A549 (cell line): ENCODE data around the gene PMFBP1. TPM values are rescaled to one million over a fixed set of nuclear protein-coding genes. Genes with fewer than 3 reads are reported as not detected.
A peak's percentile ranks its signal among the peaks of the same experiment; 100 is the strongest.

Source experiments
- ATAC-seq, 2 experiments: fragments of 200-7000 bp in 1 of 2; fragments of >200 bp in 1 of 2; cut with Nextera tagmentation in 1 of 2; cut with Tn5 transposase in 1 of 2; 3 replicates each; pipeline versions ENCODE4 v1.8.0 to v1.9.1; 2018 to 2020; ENCODE audit warnings: mild to moderate bottlenecking in 1 of 2, moderate library complexity in 1 of 2
- CTCF ChIA-PET: fragments of 300-600 bp; sonication (Branson Sonifier 250); formaldehyde crosslinking; extraction: SDS; loops from one replicate; lab custom pipeline; 2021; ENCODE audit warnings: antibody characterized with exemption, inconsistent platforms; lab: Yijun Ruan, JAX
- POLR2A ChIA-PET: fragments of 350-600 bp; formaldehyde crosslinking; extraction: SDS; loops from one replicate; lab custom pipeline; 2021; ENCODE audit warnings: antibody characterized with exemption, inconsistent platforms; lab: Yijun Ruan, JAX
- DNase-seq, 2 experiments: peaks; one replicate each; pipeline versions ENCODE4 v3.0.0 to v3.0.0-alpha.2; 2011 to 2016; ENCODE audit warnings: low read depth in 1 of 2, low spot score in 1 of 2
- FAIRE-seq: peaks from 2 replicates; lab custom pipeline; 2011; peaks lifted over from hg19 to GRCh38; lab: Jason Lieb, UNC
- H3K27ac ChIP-seq, 2 experiments: fragments of >200 bp; sonication (Bioruptor Twin); formaldehyde crosslinking; 3 replicates each; pipeline ENCODE4 v1.5.1; 2016 to 2017
- H3K4me1 ChIP-seq: fragments of >200 bp; sonication (Bioruptor Twin); formaldehyde crosslinking; 3 replicates; pipeline ENCODE4 v1.6.1; 2016
- H3K4me2 ChIP-seq: fragments of >200 bp; sonication (Bioruptor Twin); formaldehyde crosslinking; 3 replicates; pipeline ENCODE4 v1.6.1; 2016
- H3K4me3 ChIP-seq: fragments of >200 bp; sonication (Bioruptor Twin); formaldehyde crosslinking; 3 replicates; pipeline ENCODE4 v1.5.1; 2016
- H3K9me3 ChIP-seq: fragments of >200 bp; sonication (Bioruptor Twin); formaldehyde crosslinking; 3 replicates; pipeline ENCODE4 v1.6.1; 2016
- BHLHE40 ChIP-seq: IDR thresholded peaks from 2 replicates; pipeline ENCODE4 v1.6.1; 2012; ENCODE audit warnings: low read depth, low read length, inconsistent platforms
- CBX2 ChIP-seq: fragments of 200-600 bp; sonication (generic); IDR thresholded peaks from 2 replicates; pipeline ENCODE4 v1.6.1; 2016; ENCODE audit warnings: low read depth, mild to moderate bottlenecking, borderline replicate concordance
- CBX8 ChIP-seq: fragments of 200-600 bp; sonication (generic); IDR thresholded peaks from 2 replicates; pipeline ENCODE4 v1.6.1; 2016
- CHD2 ChIP-seq: fragments of 150-350 bp; IDR thresholded peaks from 2 replicates; pipeline ENCODE4 v1.6.1; 2014; ENCODE audit warnings: low read length; ENCODE audit not compliant: partially characterized antibody
- CTCF ChIP-seq: fragments of >200 bp; sonication (Bioruptor Twin); formaldehyde crosslinking; IDR thresholded peaks from 3 replicates; pipeline ENCODE4 v1.5.1; 2016
- EHMT2 ChIP-seq: fragments of 200-600 bp; sonication (generic); IDR thresholded peaks from 2 replicates; pipeline ENCODE4 v1.6.1; 2016; ENCODE audit warnings: antibody characterized with exemption, low read depth, mild to moderate bottlenecking, moderate library complexity
- ELK1 ChIP-seq: fragments of 150-350 bp; IDR thresholded peaks from 2 replicates; pipeline ENCODE4 v1.6.1; 2014; ENCODE audit warnings: low read depth, mild to moderate bottlenecking, low read length
- EP300 ChIP-seq, 2 experiments: fragments of >200 bp; sonication (Bioruptor Twin); formaldehyde crosslinking; IDR thresholded peaks; 2 replicates in 1 of 2; 3 replicates in 1 of 2; pipeline ENCODE4 v1.6.1; 2016 to 2017
- ESRRA ChIP-seq: fragments of 150-350 bp; IDR thresholded peaks from 2 replicates; pipeline ENCODE4 v1.6.1; 2014; ENCODE audit warnings: mild to moderate bottlenecking, low read length, borderline replicate concordance
- FOXS1 ChIP-seq: fragments of 250-450 bp; sonication (Bioruptor Pico); IDR thresholded peaks from 2 replicates; pipeline ENCODE4 v1.5.0; 2020; ENCODE audit warnings: mild to moderate bottlenecking, moderate library complexity
- HDAC2 ChIP-seq: fragments of 200-600 bp; sonication (generic); IDR thresholded peaks from 2 replicates; pipeline ENCODE4 v1.6.1; 2016
- HES2 ChIP-seq: fragments of >200 bp; sonication (Bioruptor Twin); formaldehyde crosslinking; IDR thresholded peaks from 2 replicates; pipeline ENCODE4 v1.6.1; 2016
- HOXA7 ChIP-seq: fragments of 250-450 bp; sonication (Bioruptor Pico); IDR thresholded peaks from 2 replicates; pipeline ENCODE4 v1.5.0; 2020; ENCODE audit warnings: mild to moderate bottlenecking, moderate library complexity
- HOXB13 ChIP-seq: fragments of 250-450 bp; sonication (Bioruptor Pico); IDR thresholded peaks from 2 replicates; pipeline ENCODE4 v1.5.0; 2020; ENCODE audit warnings: low read depth, mild to moderate bottlenecking, moderate library complexity
- HOXB5 ChIP-seq: fragments of 250-450 bp; sonication (Bioruptor Pico); IDR thresholded peaks from 2 replicates; pipeline ENCODE4 v1.5.0; 2020; ENCODE audit warnings: mild to moderate bottlenecking, moderate library complexity
- JUN ChIP-seq, 2 experiments: fragments of >200 bp; sonication (Bioruptor Twin); formaldehyde crosslinking; IDR thresholded peaks; 2 replicates in 1 of 2; 3 replicates in 1 of 2; pipeline ENCODE4 v1.6.1; 2016 to 2017
- KDM5A ChIP-seq: fragments of 200-600 bp; sonication (generic); IDR thresholded peaks from 2 replicates; pipeline ENCODE4 v1.6.1; 2016; ENCODE audit warnings: antibody characterized with exemption, mild to moderate bottlenecking
- MAX ChIP-seq: IDR thresholded peaks from 2 replicates; pipeline ENCODE4 v1.6.1; 2012
- NPAS2 ChIP-seq: fragments of 250-450 bp; sonication (Bioruptor Pico); IDR thresholded peaks from 2 replicates; pipeline ENCODE4 v1.8.0; 2022; ENCODE audit warnings: mild to moderate bottlenecking, moderate library complexity, borderline replicate concordance
- PHF8 ChIP-seq: fragments of 200-600 bp; sonication (generic); IDR thresholded peaks from 2 replicates; pipeline ENCODE4 v1.6.1; 2016; ENCODE audit warnings: low read depth, mild to moderate bottlenecking, antibody characterized with exemption, moderate library complexity, borderline replicate concordance
- REST ChIP-seq: fragments of 200-600 bp; sonication (generic); IDR thresholded peaks from 2 replicates; pipeline ENCODE4 v1.6.1; 2016; ENCODE audit warnings: antibody characterized with exemption, mild to moderate bottlenecking, moderate library complexity
- SREBF2 ChIP-seq: fragments of 450-650 bp; IDR thresholded peaks from 2 replicates; pipeline ENCODE4 v1.6.1; 2014; ENCODE audit warnings: mild to moderate bottlenecking, moderate library complexity
- TFCP2L1 ChIP-seq: fragments of 250-450 bp; sonication (Bioruptor Pico); IDR thresholded peaks from 2 replicates; pipeline ENCODE4 v1.5.0; 2021; ENCODE audit warnings: mild to moderate bottlenecking
- USF2 ChIP-seq: fragments of 450-650 bp; IDR thresholded peaks from 2 replicates; pipeline ENCODE4 v1.6.1; 2014; ENCODE audit warnings: antibody characterized with exemption
- ZC3H11A ChIP-seq: fragments of 450-650 bp; IDR thresholded peaks from 2 replicates; pipeline ENCODE4 v1.6.1; 2014; ENCODE audit warnings: antibody characterized with exemption, mild to moderate bottlenecking
- WGBS: methylation state at CpG from one replicate; pipeline ENCODE4 v1.1.6; 2017; ENCODE audit errors: missing lambda C conversion rate; 5-methylcytosine and 5-hydroxymethylcytosine counted together
- polyA plus RNA-seq, 4 experiments: library from polyadenylated mRNA; depleted of rRNA in 3 of 4; stranded (reverse); fragments of >200 nt; fragmentation: RNase III in 1 of 4; extraction: RNeasy Plus Mini Kit Qiagen cat#74134 plus additional on column Dnase treatment in 1 of 4; gene quantifications; 2 replicates in 3 of 4; 3 replicates in 1 of 4; pipeline ENCODE4 v1.2.3, GENCODE V29; 2011 to 2017

The PMFBP1 gene
- polyA plus RNA-seq, 2 of the 4 experiments (the other 2 are of a cell fraction), result 0.05 to 0.22 TPM

- Histone ChIP-seq H3K9me3 (no peaks in the 10 kb centered on the region), H3K4me2 (no peak overlapping the region), H3K4me3 (no peak overlapping the region), H3K27ac (no peak overlapping the region), H3K4me1 (no peaks in the 10 kb centered on the region)
- 0 out of 6 replicates have a peak, but pooled peaks of 1 of the 2 experiments have one; percentile 32 for ATAC-seq
- 49% methylated on average over 8 of the region's 8 CpGs for WGBS
- POLR2A ChIA-PET, result no interaction called here
- TF ChIP-seq TFCP2L1 (CRISPR knock-in tag) (no peak), ZC3H11A (no peak), MAX (no peak), NPAS2 (no peak), CTCF (no peak), HOXA7 (CRISPR knock-in tag) (no peak), PHF8 (no peak), CBX2 (no peak), HOXB5 (CRISPR knock-in tag) (no peak), CBX8 (no peak), HOXB13 (no peak), USF2 (no peak), FOXS1 (no peak)
- CTCF ChIA-PET, result interaction anchor here (0.8 to 1.7 kb wide), 2 partner anchors 13 to 25 kb away, joined by 4 to 5 read pairs; no protein-coding TSS in a partner anchor
- no peak for FAIRE-seq
- DNase-seq, result no peak
Measured at GRCh38 chr16:72149676-72150464, 22.1 kb downstream of the PMFBP1 start.

GRCh38 chr16:72142476-72142875 lies 29.5 kb downstream of the PMFBP1 start:
- Histone ChIP-seq H3K4me3 (no peak overlapping the region), H3K9me3 (no peaks in the 10 kb centered on the region), H3K4me2 (no peak overlapping the region), H3K4me1 (no peaks in the 10 kb centered on the region), H3K27ac (no peak overlapping the region)
- TF ChIP-seq SREBF2 (no peak), BHLHE40 (no peak), JUN (IDR thresholded peaks at IDR 0.05) (no peak), KDM5A (no peak), EP300 (IDR thresholded peaks at IDR 0.05) (no peak), HOXB13 (no peak), NPAS2 (no peak), HES2 (no peak), EHMT2 (no peak), ELK1 (no peak), ESRRA (no peak), HDAC2 (no peak), CHD2 (no peak), MAX (no peak), REST (no peak), PHF8 (no peak)
- ChIA-PET POLR2A (no interaction called here), CTCF (interaction anchor here (1.2 kb wide), 1 partner anchor 18 kb away, joined by 5 read pairs; no protein-coding TSS in a partner anchor)
- no peak for FAIRE-seq
- DNase-seq, result no peak
- 36% methylated on average over 1 of the region's 1 CpG for WGBS
- ATAC-seq, result no peak
